GM23338 (cell line): Measurements from ENCODE around the gene NPDC1. TPM values are rescaled to one million over a fixed set of nuclear protein-coding genes. Genes with fewer than 3 reads are reported as not detected.

Experiments used
- ATAC-seq: fragments of 200-7000 bp; cut with Tn5 transposase; 3 replicates; pipeline ENCODE4 v1.9.1; 2020
- DNase-seq: peaks from one replicate; pipeline ENCODE4 v3.0.0-alpha.2; 2015; ENCODE audit warnings: low spot score
- H2AFZ ChIP-seq: fragments of 200-600 bp; sonication (generic); 2 replicates; pipeline ENCODE4 v1.8.0; 2016; ENCODE audit warnings: antibody characterized with exemption, mild to moderate bottlenecking, moderate library complexity
- H3F3A ChIP-seq: fragments of 200-600 bp; sonication (generic); replicated peaks from 2 replicates; pipeline ENCODE4 v1.8.0; 2017; ENCODE audit warnings: antibody characterized with exemption, mixed run types, low read depth
- H3K27ac ChIP-seq: fragments of 200-600 bp; sonication (generic); 2 replicates; pipeline ENCODE4 v1.6.1; 2016; ENCODE audit warnings: low read depth
- H3K27me3 ChIP-seq: fragments of 200-600 bp; sonication (generic); 2 replicates; pipeline ENCODE4 v1.8.0; 2016; ENCODE audit warnings: mild to moderate bottlenecking, mixed run types, moderate library complexity; ENCODE audit not compliant: insufficient read depth
- H3K36me3 ChIP-seq: fragments of 200-600 bp; sonication (generic); 2 replicates; pipeline ENCODE4 v1.8.0; 2016; ENCODE audit warnings: mild to moderate bottlenecking; ENCODE audit not compliant: insufficient read depth
- H3K4me1 ChIP-seq: fragments of 200-600 bp; sonication (generic); 2 replicates; pipeline ENCODE4 v1.8.0; 2016; ENCODE audit warnings: mild to moderate bottlenecking, moderate library complexity; ENCODE audit not compliant: insufficient read depth
- H3K4me2 ChIP-seq: fragments of 200-600 bp; sonication (generic); 2 replicates; pipeline ENCODE4 v1.7.1; 2017; ENCODE audit warnings: mixed run types
- H3K4me3 ChIP-seq: fragments of 200-600 bp; sonication (generic); 2 replicates; pipeline ENCODE4 v1.6.1; 2016; ENCODE audit warnings: mixed run types
- H3K79me2 ChIP-seq: fragments of 200-600 bp; sonication (generic); replicated peaks from 2 replicates; pipeline ENCODE4 v1.8.0; 2017; ENCODE audit warnings: mild to moderate bottlenecking; ENCODE audit not compliant: insufficient read depth
- H3K9me2 ChIP-seq: fragments of 200-600 bp; sonication (generic); 2 replicates; pipeline ENCODE4 v1.8.0; 2017; ENCODE audit not compliant: insufficient read depth
- H4K20me1 ChIP-seq: fragments of 200-600 bp; sonication (generic); replicated peaks from 2 replicates; pipeline ENCODE4 v1.8.0; 2017; ENCODE audit warnings: mild to moderate bottlenecking; ENCODE audit not compliant: insufficient read depth
- H3K27ac Mint-ChIP-seq: 2 replicates; pipeline ENCODE4 v1.8.0; 2020; ENCODE audit warnings: inconsistent platforms, mild to moderate bottlenecking, moderate library complexity, mixed read lengths
- H3K27me3 Mint-ChIP-seq: 3 replicates; pipeline ENCODE4 v1.8.0; 2022; ENCODE audit warnings: low read depth, mild to moderate bottlenecking, moderate library complexity, mixed read lengths, inconsistent platforms; ENCODE audit not compliant: insufficient read depth, poor library complexity
- H3K36me3 Mint-ChIP-seq: 3 replicates; pipeline ENCODE4 v1.8.0; 2021; ENCODE audit warnings: low read depth, mild to moderate bottlenecking, inconsistent platforms, moderate library complexity, mixed read lengths
- H3K4me1 Mint-ChIP-seq: 3 replicates; pipeline ENCODE4 v1.8.0; 2020; ENCODE audit warnings: mild to moderate bottlenecking, inconsistent platforms, mixed read lengths
- H3K4me3 Mint-ChIP-seq: 3 replicates; pipeline ENCODE4 v1.8.0; 2021; ENCODE audit warnings: moderate library complexity, mild to moderate bottlenecking, inconsistent platforms, mixed read lengths
- H3K9me3 Mint-ChIP-seq: 3 replicates; pipeline ENCODE4 v1.8.0; 2020; ENCODE audit warnings: moderate library complexity, mild to moderate bottlenecking, inconsistent platforms, mixed read lengths
- EZH2 ChIP-seq: fragments of 200-600 bp; sonication (generic); IDR thresholded peaks from one replicate; pipeline ENCODE4 v1.8.0; 2017; ENCODE audit warnings: antibody characterized with exemption, mild to moderate bottlenecking, low read depth; ENCODE audit not compliant: unreplicated experiment
- EZH2phosphoT487 ChIP-seq: fragments of 200-600 bp; sonication (generic); IDR thresholded peaks from one replicate; pipeline ENCODE4 v1.8.1; 2018; ENCODE audit warnings: antibody characterized with exemption; ENCODE audit not compliant: unreplicated experiment
- JUNB ChIP-seq: IDR thresholded peaks from one replicate; pipeline ENCODE4 v1.6.1; 2016; ENCODE audit warnings: antibody characterized with exemption; ENCODE audit not compliant: unreplicated experiment
- NANOG ChIP-seq: IDR thresholded peaks from 2 replicates; pipeline ENCODE4 v1.6.1; 2016; ENCODE audit warnings: antibody characterized with exemption, borderline replicate concordance
- POLR2AphosphoS5 ChIP-seq: IDR thresholded peaks from 2 replicates; pipeline ENCODE4 v1.6.1; 2016; ENCODE audit warnings: antibody characterized with exemption, low read depth
- STAT1 ChIP-seq: IDR thresholded peaks from one replicate; pipeline ENCODE4 v1.6.1; 2016; ENCODE audit warnings: antibody characterized with exemption; ENCODE audit not compliant: unreplicated experiment
- ZNF114 ChIP-seq: fragments of 250-450 bp; sonication (Bioruptor Pico); IDR thresholded peaks from 2 replicates; pipeline ENCODE4 v1.5.0; 2020; ENCODE audit warnings: mild to moderate bottlenecking, moderate library complexity
- ZNF331 ChIP-seq: fragments of 250-450 bp; sonication (Bioruptor Pico); IDR thresholded peaks from 2 replicates; pipeline ENCODE4 v1.5.0; 2020; ENCODE audit warnings: low read depth, mild to moderate bottlenecking, moderate library complexity
- polyA plus RNA-seq: library from polyadenylated mRNA; unstranded; fragments of >200 nt; fragmentation: Nextera tagmentation; extraction: Ambion mirVana; gene quantifications from 2 replicates; pipeline ENCODE4 v1.2.1, GENCODE V29; 2016
- total RNA-seq: library from RNA; depleted of rRNA; stranded (reverse); fragments of >200 nt; shearing (Covaris generic); gene quantifications from 2 replicates; pipeline ENCODE4 v1.2.3, GENCODE V29; 2014
- TF ChIP-seq, protein P1 (sequence below): IDR thresholded peaks from 2 replicates; pipeline ENCODE4 v1.6.1; 2016; ENCODE audit warnings: antibody characterized with exemption
- TF ChIP-seq, protein P2 (sequence below): fragments of 250-450 bp; sonication (Bioruptor Pico); IDR thresholded peaks from 2 replicates; pipeline ENCODE4 v1.5.0; 2020; ENCODE audit warnings: mild to moderate bottlenecking, moderate library complexity
- TF ChIP-seq, protein P3 (sequence below), 2 experiments: fragments of 200-600 bp in 1 of 2; sonication (generic) in 1 of 2; conservative IDR thresholded peaks; 2 replicates each; pipeline versions ENCODE4 v1.5.1 to v1.6.1; 2016 to 2017; ENCODE audit warnings: antibody characterized with exemption in 2 of 2, low read depth in 2 of 2, mild to moderate bottlenecking in 2 of 2, moderate library complexity in 1 of 2

The NPDC1 gene
- total and polyA plus RNA-seq, 2 experiments from 2014 or later, result 34.3 to 35.5 TPM

DNA sequence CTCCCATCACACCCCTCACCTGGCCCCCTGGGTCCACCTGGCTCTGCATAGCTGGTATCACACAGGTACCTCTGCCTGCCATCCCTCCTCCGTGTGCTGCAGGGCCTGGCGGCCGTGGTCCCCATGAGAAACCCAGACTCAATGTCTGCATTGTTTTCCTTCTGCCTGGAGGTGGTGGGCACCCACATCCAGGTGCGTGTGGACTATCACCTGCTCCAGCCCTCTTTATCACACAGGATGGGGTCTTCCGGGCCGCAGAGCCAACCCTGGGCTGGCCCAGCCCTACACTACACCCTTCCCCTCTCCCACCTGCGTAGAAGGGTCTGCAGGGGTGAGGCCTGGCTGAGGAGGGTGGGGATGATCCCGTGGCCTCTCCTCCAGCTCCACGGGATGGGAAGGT, 7.1 kb downstream of the NPDC1 start:
- Histone ChIP-seq H3K27me3 (no peaks in the 10 kb centered on the region), H3F3A (no peaks in the 10 kb centered on the region), H3K4me2 (no peak overlapping the region), H4K20me1 (no peaks in the 10 kb centered on the region; the same call in 1 of the 2 replicates), H3K4me3 (no peak overlapping the region), H3K36me3 (no peaks in the 10 kb centered on the region), H3K4me1 (no peaks in the 10 kb centered on the region), H3K27ac (no peak overlapping the region), H3K79me2 (no peaks in the 10 kb centered on the region; the same call in 1 of the 2 replicates), H3K9me2 (no peaks in the 10 kb centered on the region), H2AFZ (no peak overlapping the region)
- H3K27me3 Mint-ChIP-seq, result peaks cover 4% of the 10 kb centered on the region
- no peak for TF ChIP-seq EZH2
- TF ChIP-seq, protein P1, sequence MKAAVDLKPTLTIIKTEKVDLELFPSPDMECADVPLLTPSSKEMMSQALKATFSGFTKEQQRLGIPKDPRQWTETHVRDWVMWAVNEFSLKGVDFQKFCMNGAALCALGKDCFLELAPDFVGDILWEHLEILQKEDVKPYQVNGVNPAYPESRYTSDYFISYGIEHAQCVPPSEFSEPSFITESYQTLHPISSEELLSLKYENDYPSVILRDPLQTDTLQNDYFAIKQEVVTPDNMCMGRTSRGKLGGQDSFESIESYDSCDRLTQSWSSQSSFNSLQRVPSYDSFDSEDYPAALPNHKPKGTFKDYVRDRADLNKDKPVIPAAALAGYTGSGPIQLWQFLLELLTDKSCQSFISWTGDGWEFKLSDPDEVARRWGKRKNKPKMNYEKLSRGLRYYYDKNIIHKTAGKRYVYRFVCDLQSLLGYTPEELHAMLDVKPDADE, result no peak
- H3K36me3 Mint-ChIP-seq, result no peaks in the 10 kb centered on the region; the same call in 2 of the 3 replicates
- ATAC-seq (no peak), DNase-seq (no peak)
- H3K27ac Mint-ChIP-seq, result no peak overlapping the region
- no peaks in the 10 kb centered on the region for H3K9me3 Mint-ChIP-seq
- no peaks in the 10 kb centered on the region for H3K4me1 Mint-ChIP-seq
- no peak overlapping the region for H3K4me3 Mint-ChIP-seq

DNA sequence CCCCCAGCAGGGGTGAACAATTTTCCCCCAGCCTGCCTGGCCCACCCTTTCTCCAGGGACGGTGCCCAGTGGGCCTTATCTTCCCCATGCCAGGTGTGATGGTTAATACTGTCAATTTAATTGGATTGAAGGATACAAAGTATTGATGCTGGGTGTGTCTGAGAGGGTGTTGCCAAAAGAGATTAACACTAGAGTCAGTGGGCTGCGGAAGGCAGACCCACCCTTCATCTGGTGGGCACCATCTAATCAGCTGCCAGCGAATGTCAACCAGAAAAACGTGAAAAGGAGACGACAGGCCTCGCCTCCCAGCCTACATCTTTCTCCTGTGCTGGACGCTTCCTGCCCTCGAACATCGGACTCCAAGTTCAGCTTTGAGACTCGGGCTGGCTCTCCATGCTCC, 8.5 kb downstream of the NPDC1 start:
- H3K9me2 ChIP-seq, result no peaks in the 10 kb centered on the region
- no peak overlapping the region for H2AFZ ChIP-seq
- peaks cover 8% of the 10 kb centered on the region for H3K27me3 Mint-ChIP-seq
- no peak overlapping the region for H3K4me3 Mint-ChIP-seq
- no peaks in the 10 kb centered on the region for H4K20me1 ChIP-seq
- no peaks in the 10 kb centered on the region for H3K27me3 ChIP-seq
- H3K36me3 ChIP-seq, result no peaks in the 10 kb centered on the region
- no peak overlapping the region for H3K27ac ChIP-seq
- H3K79me2 ChIP-seq, result no peaks in the 10 kb centered on the region
- no peaks in the 10 kb centered on the region; the same call in 2 of the 3 replicates for H3K36me3 Mint-ChIP-seq
- no peak overlapping the region for H3K27ac Mint-ChIP-seq
- H3K9me3 Mint-ChIP-seq, result no peaks in the 10 kb centered on the region
- no peak overlapping the region for H3K4me3 ChIP-seq
- DNase-seq (no peak), ATAC-seq (no peak)
- H3F3A ChIP-seq, result no peaks in the 10 kb centered on the region
- H3K4me2 ChIP-seq, result no peak overlapping the region
- no peaks in the 10 kb centered on the region for H3K4me1 ChIP-seq
- H3K4me1 Mint-ChIP-seq, result no peaks in the 10 kb centered on the region
- TF ChIP-seq POLR2AphosphoS5 (no peak), ZNF331 (CRISPR knock-in tag) (no peak), ZNF114 (no peak), EZH2 (no peak), EZH2phosphoT487 (no peak), STAT1 (no peak), NANOG (no peak), JUNB (no peak)
- TF ChIP-seq, protein P1, result no peak
- TF ChIP-seq, protein P2, sequence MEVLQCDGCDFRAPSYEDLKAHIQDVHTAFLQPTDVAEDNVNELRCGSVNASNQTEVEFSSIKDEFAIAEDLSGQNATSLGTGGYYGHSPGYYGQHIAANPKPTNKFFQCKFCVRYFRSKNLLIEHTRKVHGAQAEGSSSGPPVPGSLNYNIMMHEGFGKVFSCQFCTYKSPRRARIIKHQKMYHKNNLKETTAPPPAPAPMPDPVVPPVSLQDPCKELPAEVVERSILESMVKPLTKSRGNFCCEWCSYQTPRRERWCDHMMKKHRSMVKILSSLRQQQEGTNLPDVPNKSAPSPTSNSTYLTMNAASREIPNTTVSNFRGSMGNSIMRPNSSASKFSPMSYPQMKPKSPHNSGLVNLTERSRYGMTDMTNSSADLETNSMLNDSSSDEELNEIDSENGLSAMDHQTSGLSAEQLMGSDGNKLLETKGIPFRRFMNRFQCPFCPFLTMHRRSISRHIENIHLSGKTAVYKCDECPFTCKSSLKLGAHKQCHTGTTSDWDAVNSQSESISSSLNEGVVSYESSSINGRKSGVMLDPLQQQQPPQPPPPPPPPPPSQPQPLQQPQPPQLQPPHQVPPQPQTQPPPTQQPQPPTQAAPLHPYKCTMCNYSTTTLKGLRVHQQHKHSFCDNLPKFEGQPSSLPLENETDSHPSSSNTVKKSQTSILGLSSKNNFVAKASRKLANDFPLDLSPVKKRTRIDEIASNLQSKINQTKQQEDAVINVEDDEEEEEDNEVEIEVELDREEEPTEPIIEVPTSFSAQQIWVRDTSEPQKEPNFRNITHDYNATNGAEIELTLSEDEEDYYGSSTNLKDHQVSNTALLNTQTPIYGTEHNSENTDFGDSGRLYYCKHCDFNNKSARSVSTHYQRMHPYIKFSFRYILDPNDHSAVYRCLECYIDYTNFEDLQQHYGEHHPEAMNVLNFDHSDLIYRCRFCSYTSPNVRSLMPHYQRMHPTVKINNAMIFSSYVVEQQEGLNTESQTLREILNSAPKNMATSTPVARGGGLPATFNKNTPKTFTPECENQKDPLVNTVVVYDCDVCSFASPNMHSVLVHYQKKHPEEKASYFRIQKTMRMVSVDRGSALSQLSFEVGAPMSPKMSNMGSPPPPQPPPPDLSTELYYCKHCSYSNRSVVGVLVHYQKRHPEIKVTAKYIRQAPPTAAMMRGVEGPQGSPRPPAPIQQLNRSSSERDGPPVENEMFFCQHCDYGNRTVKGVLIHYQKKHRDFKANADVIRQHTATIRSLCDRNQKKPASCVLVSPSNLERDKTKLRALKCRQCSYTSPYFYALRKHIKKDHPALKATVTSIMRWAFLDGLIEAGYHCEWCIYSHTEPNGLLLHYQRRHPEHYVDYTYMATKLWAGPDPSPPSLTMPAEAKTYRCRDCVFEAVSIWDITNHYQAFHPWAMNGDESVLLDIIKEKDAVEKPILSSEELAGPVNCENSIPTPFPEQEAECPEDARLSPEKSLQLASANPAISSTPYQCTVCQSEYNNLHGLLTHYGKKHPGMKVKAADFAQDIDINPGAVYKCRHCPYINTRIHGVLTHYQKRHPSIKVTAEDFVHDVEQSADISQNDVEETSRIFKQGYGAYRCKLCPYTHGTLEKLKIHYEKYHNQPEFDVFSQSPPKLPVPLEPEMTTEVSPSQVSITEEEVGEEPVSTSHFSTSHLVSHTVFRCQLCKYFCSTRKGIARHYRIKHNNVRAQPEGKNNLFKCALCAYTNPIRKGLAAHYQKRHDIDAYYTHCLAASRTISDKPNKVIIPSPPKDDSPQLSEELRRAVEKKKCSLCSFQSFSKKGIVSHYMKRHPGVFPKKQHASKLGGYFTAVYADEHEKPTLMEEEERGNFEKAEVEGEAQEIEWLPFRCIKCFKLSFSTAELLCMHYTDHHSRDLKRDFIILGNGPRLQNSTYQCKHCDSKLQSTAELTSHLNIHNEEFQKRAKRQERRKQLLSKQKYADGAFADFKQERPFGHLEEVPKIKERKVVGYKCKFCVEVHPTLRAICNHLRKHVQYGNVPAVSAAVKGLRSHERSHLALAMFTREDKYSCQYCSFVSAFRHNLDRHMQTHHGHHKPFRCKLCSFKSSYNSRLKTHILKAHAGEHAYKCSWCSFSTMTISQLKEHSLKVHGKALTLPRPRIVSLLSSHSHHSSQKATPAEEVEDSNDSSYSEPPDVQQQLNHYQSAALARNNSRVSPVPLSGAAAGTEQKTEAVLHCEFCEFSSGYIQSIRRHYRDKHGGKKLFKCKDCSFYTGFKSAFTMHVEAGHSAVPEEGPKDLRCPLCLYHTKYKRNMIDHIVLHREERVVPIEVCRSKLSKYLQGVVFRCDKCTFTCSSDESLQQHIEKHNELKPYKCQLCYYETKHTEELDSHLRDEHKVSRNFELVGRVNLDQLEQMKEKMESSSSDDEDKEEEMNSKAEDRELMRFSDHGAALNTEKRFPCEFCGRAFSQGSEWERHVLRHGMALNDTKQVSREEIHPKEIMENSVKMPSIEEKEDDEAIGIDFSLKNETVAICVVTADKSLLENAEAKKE (CRISPR knock-in tag), result no peak
- TF ChIP-seq, protein P3, sequence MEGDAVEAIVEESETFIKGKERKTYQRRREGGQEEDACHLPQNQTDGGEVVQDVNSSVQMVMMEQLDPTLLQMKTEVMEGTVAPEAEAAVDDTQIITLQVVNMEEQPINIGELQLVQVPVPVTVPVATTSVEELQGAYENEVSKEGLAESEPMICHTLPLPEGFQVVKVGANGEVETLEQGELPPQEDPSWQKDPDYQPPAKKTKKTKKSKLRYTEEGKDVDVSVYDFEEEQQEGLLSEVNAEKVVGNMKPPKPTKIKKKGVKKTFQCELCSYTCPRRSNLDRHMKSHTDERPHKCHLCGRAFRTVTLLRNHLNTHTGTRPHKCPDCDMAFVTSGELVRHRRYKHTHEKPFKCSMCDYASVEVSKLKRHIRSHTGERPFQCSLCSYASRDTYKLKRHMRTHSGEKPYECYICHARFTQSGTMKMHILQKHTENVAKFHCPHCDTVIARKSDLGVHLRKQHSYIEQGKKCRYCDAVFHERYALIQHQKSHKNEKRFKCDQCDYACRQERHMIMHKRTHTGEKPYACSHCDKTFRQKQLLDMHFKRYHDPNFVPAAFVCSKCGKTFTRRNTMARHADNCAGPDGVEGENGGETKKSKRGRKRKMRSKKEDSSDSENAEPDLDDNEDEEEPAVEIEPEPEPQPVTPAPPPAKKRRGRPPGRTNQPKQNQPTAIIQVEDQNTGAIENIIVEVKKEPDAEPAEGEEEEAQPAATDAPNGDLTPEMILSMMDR (conservative IDR thresholded peaks at IDR 0.05; ENCODE audit: low read depth in 2 of 2), result no peak
